DOHH2 (cell line): Measurements from ENCODE around the gene FIZ1.

ENCODE experiments used
- CTCF ChIP-seq: fragments of 200-600 bp; sonication (generic); IDR thresholded peaks from one replicate; pipeline ENCODE4 v1.5.1; 2014; ENCODE audit warnings: antibody characterized with exemption, mild to moderate bottlenecking, low read depth, low read length; ENCODE audit not compliant: poor library complexity, severe bottlenecking
- EZH2phosphoT487 ChIP-seq: fragments of 200-600 bp; sonication (generic); IDR thresholded peaks from 2 replicates; pipeline ENCODE4 v1.6.1; 2017; ENCODE audit warnings: borderline replicate concordance, mild to moderate bottlenecking, antibody characterized with exemption, low read length, moderate library complexity, mixed read lengths

DNA sequence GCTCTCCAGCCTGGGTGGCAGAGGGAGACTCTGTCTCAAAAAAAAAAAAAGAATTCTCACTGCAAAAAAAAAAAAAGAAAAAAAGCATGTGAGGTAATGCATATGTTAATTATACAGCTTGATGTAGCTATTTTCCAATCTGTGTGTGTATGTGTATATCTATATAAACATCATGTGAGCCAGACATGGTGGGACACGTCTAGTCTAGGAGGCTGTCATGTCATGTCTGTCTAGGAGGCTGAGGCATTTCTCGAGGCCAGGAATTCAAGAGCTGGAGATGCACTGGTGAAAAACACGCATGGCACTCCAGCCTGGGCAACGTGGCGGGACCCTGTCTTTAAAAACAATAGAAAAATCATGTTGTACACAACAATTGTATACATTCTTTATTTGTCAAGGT lies 47.1 kb downstream of the FIZ1 start:
- TF ChIP-seq CTCF (no peak), EZH2phosphoT487 (no peak)
